DOHH2 (cell line): Measurements from ENCODE around the gene ABHD12B.

Source experiments
- CTCF ChIP-seq: fragments of 200-600 bp; sonication (generic); IDR thresholded peaks from one replicate; pipeline ENCODE4 v1.5.1; 2014; ENCODE audit warnings: antibody characterized with exemption, mild to moderate bottlenecking, low read depth, low read length; ENCODE audit not compliant: poor library complexity, severe bottlenecking
- EZH2phosphoT487 ChIP-seq: fragments of 200-600 bp; sonication (generic); IDR thresholded peaks from 2 replicates; pipeline ENCODE4 v1.6.1; 2017; ENCODE audit warnings: borderline replicate concordance, mild to moderate bottlenecking, antibody characterized with exemption, low read length, moderate library complexity, mixed read lengths

GRCh38 chr14:50943261-50943942, 71.5 kb downstream of the ABHD12B start:
- TF ChIP-seq CTCF (no peak), EZH2phosphoT487 (no peak)
